Mesothelial cell of epicardium (in vitro differentiated cells): ENCODE measurements around the gene PGGHG. TPM values are rescaled to one million over a fixed set of nuclear protein-coding genes. Genes with fewer than 3 reads are reported as not detected.

Experiments
- DNase-seq, 2 experiments: peaks; one replicate each; pipeline ENCODE4 v3.0.0; 2021; ENCODE audit warnings: low spot score in 2 of 2; ENCODE audit not compliant: unreplicated experiment in 2 of 2
- H3K27ac Mint-ChIP-seq: 2 replicates; pipeline ENCODE4 v1.8.0; 2021; ENCODE audit warnings: mixed read lengths
- H3K27me3 Mint-ChIP-seq: 2 replicates; pipeline ENCODE4 v1.8.0; 2021; ENCODE audit warnings: low read depth, mixed read lengths
- H3K36me3 Mint-ChIP-seq: 2 replicates; pipeline ENCODE4 v1.8.0; 2021; ENCODE audit warnings: mixed read lengths
- H3K4me1 Mint-ChIP-seq: 2 replicates; pipeline ENCODE4 v1.8.0; 2021; ENCODE audit warnings: mixed read lengths
- H3K4me3 Mint-ChIP-seq: 2 replicates; pipeline ENCODE4 v1.8.0; 2021; ENCODE audit warnings: mild to moderate bottlenecking, moderate library complexity, mixed read lengths
- H3K9me3 Mint-ChIP-seq: 2 replicates; pipeline ENCODE4 v1.8.0; 2021; ENCODE audit warnings: mixed read lengths
- CTCF ChIP-seq: fragments of 200-600 bp; sonication (generic); IDR thresholded peaks from one replicate; pipeline ENCODE4 v1.5.0; 2021; ENCODE audit warnings: antibody characterized with exemption; ENCODE audit not compliant: unreplicated experiment
- total RNA-seq: library from RNA; stranded (reverse); gene quantifications from 3 replicates; pipeline ENCODE4 v1.2.1, GENCODE V29; 2021

The PGGHG gene
- total RNA-seq, 1 donor from 2014 or later = 103 TPM

- Mint-ChIP-seq H3K9me3 (no peaks in the 10 kb centered on the region), H3K4me1 (peaks cover 14% of the 10 kb centered on the region), H3K27ac (peak overlapping the region; percentile 43), H3K4me3 (no peak overlapping the region), H3K36me3 (no peaks in the 10 kb centered on the region), H3K27me3 (peaks cover 1% of the 10 kb centered on the region)
- DNase-seq = no peak
- no peak for TF ChIP-seq CTCF
Measured at GRCh38 chr11:340539-341512, 51.9 kb downstream of the PGGHG start.

GRCh38 chr11:342328-342727 lies 53.4 kb downstream of the PGGHG start:
- Mint-ChIP-seq H3K27ac (peak overlapping the region; percentile 22), H3K9me3 (no peaks in the 10 kb centered on the region), H3K36me3 (no peaks in the 10 kb centered on the region), H3K4me3 (no peak overlapping the region), H3K27me3 (peaks cover 1% of the 10 kb centered on the region), H3K4me1 (peaks cover 3% of the 10 kb centered on the region)
- DNase-seq = no peak
- no peak for TF ChIP-seq CTCF

- peaks cover 1% of the 10 kb centered on the region for H3K27me3 Mint-ChIP-seq
- peaks cover 3% of the 10 kb centered on the region for H3K4me1 Mint-ChIP-seq
- H3K9me3 Mint-ChIP-seq = no peaks in the 10 kb centered on the region
- no peak overlapping the region for H3K27ac Mint-ChIP-seq
- no peak for TF ChIP-seq CTCF
- H3K36me3 Mint-ChIP-seq = no peaks in the 10 kb centered on the region
- no peak for DNase-seq
- no peak overlapping the region for H3K4me3 Mint-ChIP-seq
Measured at GRCh38 chr11:344836-345578, 56.1 kb downstream of the PGGHG start.

Other genes starting within 250 kb of the PGGHG start
- not detected in 3 replicates for gene SCGB1C1, start 96.0 kb upstream of the PGGHG start, total RNA-seq
- 64.3 to 68.2 TPM (median 65.5 TPM) in 3 replicates for gene BET1L, start 81.7 kb upstream of the PGGHG start, total RNA-seq
- gene RIC8A, start 81.4 kb upstream of the PGGHG start, total RNA-seq = 85.2 to 100.0 TPM (median 91.8 TPM) in 3 replicates
- 33.2 to 33.7 TPM (median 33.3 TPM) in 3 replicates for gene SIRT3, start 52.8 kb upstream of the PGGHG start, total RNA-seq
- 93.0 to 96.2 TPM (median 93.9 TPM) in 3 replicates for gene PSMD13, start 52.1 kb upstream of the PGGHG start, total RNA-seq
- gene NLRP6, start 10.7 kb upstream of the PGGHG start, total RNA-seq = not detected in 3 replicates
- not detected in 3 replicates for gene IFITM5, start 10.4 kb downstream of the PGGHG start, total RNA-seq
- gene IFITM2, start 18.7 kb downstream of the PGGHG start, total RNA-seq = 208 to 224 TPM (median 210 TPM) in 3 replicates
- 120 to 128 TPM (median 122 TPM) in 3 replicates for gene IFITM1, start 24.9 kb downstream of the PGGHG start, total RNA-seq
- gene IFITM3, start 31.7 kb downstream of the PGGHG start, total RNA-seq = 540 to 561 TPM (median 547 TPM) in 3 replicates
- 294 to 314 TPM (median 300 TPM) in 3 replicates for gene B4GALNT4, start 80.4 kb downstream of the PGGHG start, total RNA-seq
- gene PKP3, start 105.1 kb downstream of the PGGHG start, total RNA-seq = 57.5 to 65.7 TPM (median 58.8 TPM) in 3 replicates
- 35.5 to 42.5 TPM (median 39.2 TPM) in 3 replicates for gene SIGIRR, start 125.9 kb downstream of the PGGHG start, total RNA-seq
- gene ANO9, start 152.9 kb downstream of the PGGHG start, total RNA-seq = 29.7 to 32.3 TPM (median 30.6 TPM) in 3 replicates
- 39.0 to 49.7 TPM (median 42.1 TPM) in 3 replicates for gene PTDSS2, start 161.2 kb downstream of the PGGHG start, total RNA-seq
- 81.7 to 89.4 TPM (median 83.2 TPM) in 3 replicates for gene RNH1, start 218.1 kb downstream of the PGGHG start, total RNA-seq
- 35.1 to 41.5 TPM (median 39.3 TPM) in 3 replicates for gene HRAS, start 246.4 kb downstream of the PGGHG start, total RNA-seq
- gene LRRC56, start 248.4 kb downstream of the PGGHG start, total RNA-seq = 3.0 to 3.4 TPM (median 3.2 TPM) in 3 replicates